Effector CD4-positive, alpha-beta T cell (primary cell): ENCODE measurements around the gene DRGX.

ENCODE experiments used
- DNase-seq: peaks from one replicate; pipeline ENCODE4 v3.0.0-alpha.2; 2020

DRGX gene

GRCh38 chr10:49407552-49408137 lies 11.8 kb upstream of the DRGX start:
- peak; percentile 58 for DNase-seq

GRCh38 chr10:49407151-49407550 lies 11.3 kb upstream of the DRGX start:
- no peak for DNase-seq

GRCh38 chr10:49404321-49404878 lies 8.5 kb upstream of the DRGX start:
- no peak for DNase-seq

- no peak for DNase-seq
These were observed 7.5 kb upstream of the DRGX start for GRCh38 chr10:49403363-49403762.

GRCh38 chr10:49400365-49400764 lies 4.5 kb upstream of the DRGX start:
- no peak for DNase-seq

GRCh38 chr10:49398986-49399385 lies 3.1 kb upstream of the DRGX start:
- no peak for DNase-seq

- DNase-seq: no peak
These were observed 2.3 kb upstream of the DRGX start for GRCh38 chr10:49398000-49398861.

- DNase-seq: no peak
These were observed 1.4 kb upstream of the DRGX start for GRCh38 chr10:49397036-49397999.

- DNase-seq: no peak
These were observed 744 bp upstream of the DRGX start for GRCh38 chr10:49396666-49396999.

- no peak for DNase-seq
These were observed 752 bp downstream of the DRGX start for GRCh38 chr10:49394933-49395740.

GRCh38 chr10:49393757-49394156 lies 2.1 kb downstream of the DRGX start:
- no peak for DNase-seq

GRCh38 chr10:49393301-49393700 lies 2.6 kb downstream of the DRGX start:
- DNase-seq: no peak

- no peak for DNase-seq
These were observed 6.4 kb downstream of the DRGX start for GRCh38 chr10:49389361-49389933.

GRCh38 chr10:49388161-49388560 lies 7.7 kb downstream of the DRGX start:
- no peak for DNase-seq

- no peak for DNase-seq
These were observed 8.8 kb downstream of the DRGX start for GRCh38 chr10:49387071-49387470.

GRCh38 chr10:49385939-49386922 lies 9.7 kb downstream of the DRGX start:
- DNase-seq: no peak

GRCh38 chr10:49384268-49384953 lies 11.5 kb downstream of the DRGX start:
- DNase-seq: no peak

GRCh38 chr10:49383853-49384252 lies 12.0 kb downstream of the DRGX start:
- DNase-seq: no peak

- DNase-seq: no peak
These were observed 13.1 kb downstream of the DRGX start for GRCh38 chr10:49382826-49383225.

- DNase-seq: no peak
These were observed 13.7 kb downstream of the DRGX start for GRCh38 chr10:49382226-49382625.
